ENCODE data around the gene CDKAL1.
A peak's percentile ranks its signal among the peaks of the same experiment; 100 is the strongest.
"Not testable (repeated sequence)": the region's sequence is repeated elsewhere in the genome, so short reads cannot be mapped to it uniquely, and the experiment has no call there.

Gene CDKAL1

GRCh38 chr6:20534295-20535262 is at the start of gene CDKAL1:
Gene CDKAL1 (plus strand): TSS chr6:20534457. CDS start chr6:20546351, 11,894 bp downstream.
- peak; percentile 85 for DNase-seq

DNA sequence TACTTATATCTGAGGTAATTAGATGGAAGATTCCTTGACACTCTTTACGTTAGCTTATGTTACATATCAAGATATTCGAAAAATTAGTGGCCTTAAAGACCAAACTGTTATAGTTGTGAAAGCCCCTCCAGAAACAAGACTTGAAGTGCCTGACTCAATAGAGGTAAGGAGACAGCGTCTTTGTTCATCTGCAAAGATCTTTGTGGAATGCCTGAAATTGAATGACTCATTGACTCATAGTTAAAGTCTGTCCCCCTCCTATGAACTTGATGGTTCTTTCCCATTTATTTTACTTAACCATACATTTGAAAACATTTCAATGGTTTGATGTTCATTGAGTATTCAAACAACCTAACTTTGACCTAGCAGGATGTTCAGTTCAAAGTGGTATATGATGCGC is 47.6 kb upstream of the CDKAL1 start:
- DNase-seq: no peak

DNA sequence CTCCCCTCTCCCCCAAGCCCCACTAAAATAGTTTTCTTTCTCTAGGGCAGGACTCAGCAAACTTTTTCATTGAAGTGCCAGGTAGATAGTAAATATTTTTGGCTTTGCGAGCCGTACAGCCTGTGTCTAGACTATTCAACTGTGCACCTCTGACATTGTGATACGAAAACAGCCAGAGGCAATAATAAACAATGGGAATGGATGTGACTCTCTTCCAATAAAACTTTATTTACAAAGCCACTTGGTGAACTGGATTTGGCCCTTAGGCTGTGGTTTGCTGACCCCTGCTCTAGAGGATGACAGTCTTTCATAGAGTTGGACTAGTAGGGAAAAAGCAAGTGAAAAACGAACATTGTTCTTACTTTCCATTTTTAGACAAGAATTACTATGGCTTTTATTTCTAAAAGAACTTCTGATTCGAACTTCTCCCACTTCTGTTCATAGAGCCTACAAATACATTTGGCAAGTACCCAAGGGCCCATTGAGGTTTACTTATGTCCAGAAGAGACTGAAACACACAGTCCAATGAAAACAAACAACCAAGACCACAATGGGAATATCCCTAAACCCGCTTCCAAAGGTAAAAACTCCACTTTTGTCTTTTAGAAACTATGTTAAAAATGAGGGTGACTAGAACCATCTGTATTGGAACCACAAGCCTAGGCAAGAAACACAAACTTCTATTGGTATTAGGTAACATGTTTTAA is 46.4 kb upstream of the CDKAL1 start:
- no peak for DNase-seq

GRCh38 chr6:20490591-20490990 is 43.7 kb upstream of the CDKAL1 start:
- DNase-seq: no peak

GRCh38 chr6:20492099-20492498 is 42.2 kb upstream of the CDKAL1 start:
- DNase-seq: no peak

- DNase-seq: no peak
Observed at GRCh38 chr6:20497216-20498040, 36.8 kb upstream of the CDKAL1 start.

DNA sequence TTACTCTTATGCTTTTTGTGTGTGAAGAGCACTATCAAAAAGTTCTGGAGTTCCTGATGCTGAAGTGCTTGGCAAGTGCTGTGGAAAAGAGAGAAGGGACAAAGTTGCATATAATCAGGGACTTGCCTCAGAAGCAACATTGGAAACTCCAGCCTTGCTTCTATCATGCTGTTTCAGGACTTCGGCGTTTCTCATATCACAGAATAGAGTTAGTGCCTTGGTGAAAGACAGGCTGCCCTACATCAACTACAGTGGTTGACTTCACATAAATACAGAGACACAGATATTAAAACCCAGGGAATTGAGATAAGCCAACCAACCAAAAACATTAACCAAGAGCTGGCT is 36.2 kb upstream of the CDKAL1 start:
- no peak for DNase-seq

GRCh38 chr6:20509212-20509611 is 25.0 kb upstream of the CDKAL1 start:
- no peak for DNase-seq

GRCh38 chr6:20511852-20512251 is 22.4 kb upstream of the CDKAL1 start:
- DNase-seq: no peak

GRCh38 chr6:20525208-20525607 is 9.0 kb upstream of the CDKAL1 start:
- not testable (repeated sequence) for DNase-seq

- peak; percentile 37 for DNase-seq
Observed at GRCh38 chr6:20529086-20529448, 5.2 kb upstream of the CDKAL1 start.

GRCh38 chr6:20532881-20533280 is 1.4 kb upstream of the CDKAL1 start:
- DNase-seq: no peak

GRCh38 chr6:20533746-20534294 is 437 bp upstream of the CDKAL1 start:
- DNase-seq: no peak

GRCh38 chr6:20538131-20538662 is 3.9 kb downstream of the CDKAL1 start:
- no peak for DNase-seq

GRCh38 chr6:20538907-20539306 is 4.7 kb downstream of the CDKAL1 start:
- DNase-seq: no peak

DNA sequence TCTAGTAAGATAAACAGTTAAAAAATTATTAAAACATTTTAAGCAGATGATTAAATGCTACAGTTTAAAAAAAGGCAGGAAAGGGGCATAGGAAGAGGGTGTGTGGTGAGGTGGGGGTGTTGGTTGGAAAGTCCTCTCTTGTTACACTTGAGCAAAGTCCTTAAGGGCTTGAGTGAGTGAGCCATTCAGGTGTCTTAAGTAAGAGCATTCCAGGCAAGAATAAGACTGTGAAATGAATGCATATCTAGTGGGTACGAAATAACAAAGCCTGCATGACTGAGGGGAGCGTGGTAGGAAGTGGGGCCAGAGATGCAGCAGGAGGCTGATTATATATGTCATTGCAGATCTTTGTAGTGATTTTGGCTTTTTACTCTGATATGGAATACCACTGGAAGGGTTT is 5.1 kb downstream of the CDKAL1 start:
- no peak for DNase-seq

GRCh38 chr6:20540683-20541082 is 6.4 kb downstream of the CDKAL1 start:
- DNase-seq: no peak

- no peak for DNase-seq
Observed at GRCh38 chr6:20541382-20541781, 7.1 kb downstream of the CDKAL1 start.

- peak; percentile 89 for DNase-seq
Observed at GRCh38 chr6:20542927-20543602, 8.8 kb downstream of the CDKAL1 start.

GRCh38 chr6:20548264-20548663 is 14.0 kb downstream of the CDKAL1 start:
- DNase-seq: no peak

DNA sequence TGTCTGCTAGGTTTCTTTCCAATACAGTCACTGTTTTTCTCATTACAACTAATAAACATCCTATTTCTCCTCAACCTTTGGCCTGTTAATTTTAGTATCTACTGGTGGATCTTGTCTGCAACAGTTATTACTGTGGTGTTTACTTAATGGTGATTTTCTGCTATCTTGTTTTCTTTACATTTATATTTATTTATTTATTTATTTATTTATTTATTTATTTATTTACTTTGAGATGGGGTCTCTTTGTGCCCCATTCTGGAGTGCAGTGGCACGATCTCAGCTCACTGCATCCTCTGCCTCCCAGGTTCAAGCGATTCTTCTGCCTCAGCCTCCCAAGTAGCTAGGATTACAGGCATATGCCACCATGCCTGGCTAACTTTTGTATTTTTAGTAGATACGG is 15.1 kb downstream of the CDKAL1 start:
- DNase-seq: not testable (repeated sequence)

DNA sequence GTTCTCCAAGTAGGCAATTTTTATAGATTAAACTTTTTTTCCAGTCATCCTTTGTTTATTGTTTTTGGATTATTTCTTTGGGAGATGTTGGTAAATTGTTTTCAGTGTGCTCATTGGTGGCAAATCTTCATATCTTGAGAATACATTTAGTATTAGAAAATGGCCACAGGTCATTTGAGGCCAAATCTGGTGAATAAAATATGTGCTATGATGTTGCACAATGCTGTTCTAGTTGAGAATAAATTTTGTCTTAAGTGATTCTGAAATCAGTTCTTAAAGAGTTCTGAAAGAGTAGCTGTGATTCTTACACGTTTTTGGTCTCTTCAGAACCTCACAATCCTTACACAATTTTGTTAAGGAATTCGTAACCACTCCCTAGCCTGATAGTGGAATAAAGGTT is 20.1 kb downstream of the CDKAL1 start:
- no peak for DNase-seq

Data from NCI-H774 (cell line).